Kidney tubule cell (primary cell): ENCODE data around the gene POLR2E.

ENCODE experiments used
- DNase-seq: peaks from one replicate; pipeline ENCODE4 v3.0.0-alpha.2; 2018; ENCODE audit warnings: low spot score

The POLR2E gene

GRCh38 chr19:1093811-1094553, 1.2 kb downstream of the POLR2E start:
- DNase-seq: no peak

GRCh38 chr19:1093330-1093729, 1.8 kb downstream of the POLR2E start:
- DNase-seq: no peak

- DNase-seq: no peak
Observed at GRCh38 chr19:1091544-1092175, 3.5 kb downstream of the POLR2E start.

- DNase-seq: no peak
Observed at GRCh38 chr19:1090731-1091543, 4.2 kb downstream of the POLR2E start.

GRCh38 chr19:1089891-1090290, 5.3 kb downstream of the POLR2E start:
- no peak for DNase-seq

GRCh38 chr19:1089126-1089771, 5.9 kb downstream of the POLR2E start:
- no peak for DNase-seq

GRCh38 chr19:1088416-1089010, 6.7 kb downstream of the POLR2E start:
- no peak for DNase-seq

- DNase-seq: no peak
Observed at GRCh38 chr19:1087813-1088415, 7.3 kb downstream of the POLR2E start.

GRCh38 chr19:1086613-1087012, 8.6 kb downstream of the POLR2E start:
- DNase-seq: no peak

- no peak for DNase-seq
Observed at GRCh38 chr19:1085676-1086442, 9.3 kb downstream of the POLR2E start.

- no peak for DNase-seq
Observed at GRCh38 chr19:1085053-1085658, 10.0 kb downstream of the POLR2E start.

GRCh38 chr19:1084024-1084868, 10.9 kb downstream of the POLR2E start:
- peak; percentile 77 for DNase-seq

- DNase-seq: no peak
Observed at GRCh38 chr19:1082928-1083816, 12.0 kb downstream of the POLR2E start.

GRCh38 chr19:1082165-1082927, 12.8 kb downstream of the POLR2E start:
- peak; percentile 89 for DNase-seq

GRCh38 chr19:1081301-1082164, 13.6 kb downstream of the POLR2E start:
- no peak for DNase-seq

- no peak for DNase-seq
Observed at GRCh38 chr19:1080360-1081161, 14.6 kb downstream of the POLR2E start.
